Type B pancreatic cell (in vitro differentiated cells): ENCODE results near the gene EFNA5. TPM values are rescaled to one million over a fixed set of nuclear protein-coding genes. Genes with fewer than 3 reads are reported as not detected.

Experiments
- DNase-seq: peaks from one replicate; pipeline ENCODE4 v3.0.0; 2021; ENCODE audit warnings: mixed read lengths; ENCODE audit not compliant: unreplicated experiment; ENCODE audit errors: extremely low spot score
- H3K27ac Mint-ChIP-seq: 2 replicates; pipeline ENCODE4 v1.8.0; 2021; ENCODE audit warnings: mild to moderate bottlenecking, mixed read lengths
- H3K27me3 Mint-ChIP-seq: 2 replicates; pipeline ENCODE4 v1.8.0; 2021; ENCODE audit warnings: mixed read lengths
- H3K36me3 Mint-ChIP-seq: 2 replicates; pipeline ENCODE4 v1.8.0; 2021; ENCODE audit warnings: mixed read lengths
- H3K4me1 Mint-ChIP-seq: one replicate; pipeline ENCODE4 v1.8.0; 2021; ENCODE audit warnings: mixed read lengths; ENCODE audit not compliant: unreplicated experiment
- H3K4me3 Mint-ChIP-seq: 2 replicates; pipeline ENCODE4 v1.8.0; 2021; ENCODE audit warnings: mild to moderate bottlenecking, mixed read lengths
- H3K9me3 Mint-ChIP-seq: 2 replicates; pipeline ENCODE4 v1.8.0; 2021; ENCODE audit warnings: mixed read lengths
- CTCF ChIP-seq: fragments of 200-600 bp; sonication (generic); conservative IDR thresholded peaks from 2 replicates; pipeline ENCODE4 v1.5.0; 2021; ENCODE audit warnings: antibody characterized with exemption, mild to moderate bottlenecking
- total RNA-seq: library from RNA; stranded (reverse); gene quantifications from 2 replicates; pipeline ENCODE4 v1.2.1, GENCODE V29; 2021; ENCODE audit warnings: low replicate concordance

Gene EFNA5
- total RNA-seq, 1 donor from 2014 or later = 65.0 TPM

GRCh38 chr5:107594253-107595045 lies 76.3 kb downstream of the EFNA5 start:
- H3K27ac Mint-ChIP-seq = no peak overlapping the region
- TF ChIP-seq CTCF = no peak
- H3K9me3 Mint-ChIP-seq = no peaks in the 10 kb centered on the region
- no peak overlapping the region for H3K4me3 Mint-ChIP-seq
- no peaks in the 10 kb centered on the region for H3K27me3 Mint-ChIP-seq
- peaks cover 10% of the 10 kb centered on the region for H3K36me3 Mint-ChIP-seq
- H3K4me1 Mint-ChIP-seq = peaks cover 27% of the 10 kb centered on the region
- DNase-seq = no peak

- no peak for TF ChIP-seq CTCF
- no peak for DNase-seq
- H3K36me3 Mint-ChIP-seq = peaks cover 10% of the 10 kb centered on the region
- H3K4me3 Mint-ChIP-seq = no peak overlapping the region
- no peaks in the 10 kb centered on the region for H3K27me3 Mint-ChIP-seq
- H3K9me3 Mint-ChIP-seq = no peaks in the 10 kb centered on the region
- peaks cover 19% of the 10 kb centered on the region for H3K4me1 Mint-ChIP-seq
- no peak overlapping the region for H3K27ac Mint-ChIP-seq
Observed at GRCh38 chr5:107593009-107593408, 77.7 kb downstream of the EFNA5 start.

GRCh38 chr5:107592515-107592914 lies 78.2 kb downstream of the EFNA5 start:
- H3K9me3 Mint-ChIP-seq = no peaks in the 10 kb centered on the region
- DNase-seq = no peak
- H3K4me3 Mint-ChIP-seq = no peak overlapping the region
- H3K27me3 Mint-ChIP-seq = no peaks in the 10 kb centered on the region
- TF ChIP-seq CTCF = no peak
- peaks cover 9% of the 10 kb centered on the region for H3K36me3 Mint-ChIP-seq
- H3K27ac Mint-ChIP-seq = no peak overlapping the region
- H3K4me1 Mint-ChIP-seq = peaks cover 19% of the 10 kb centered on the region

- no peak for DNase-seq
- no peak overlapping the region for H3K27ac Mint-ChIP-seq
- no peaks in the 10 kb centered on the region for H3K27me3 Mint-ChIP-seq
- H3K4me3 Mint-ChIP-seq = no peak overlapping the region
- peaks cover 4% of the 10 kb centered on the region for H3K36me3 Mint-ChIP-seq
- H3K4me1 Mint-ChIP-seq = peaks cover 19% of the 10 kb centered on the region
- H3K9me3 Mint-ChIP-seq = no peaks in the 10 kb centered on the region
- no peak for TF ChIP-seq CTCF
Observed at GRCh38 chr5:107590686-107591085, 80.1 kb downstream of the EFNA5 start.

GRCh38 chr5:107589520-107590193 lies 81.1 kb downstream of the EFNA5 start:
- no peak for DNase-seq
- Mint-ChIP-seq H3K9me3 (no peaks in the 10 kb centered on the region), H3K27ac (no peak overlapping the region), H3K27me3 (no peaks in the 10 kb centered on the region), H3K4me3 (no peak overlapping the region), H3K36me3 (peaks cover 4% of the 10 kb centered on the region), H3K4me1 (peaks cover 17% of the 10 kb centered on the region)
- no peak for TF ChIP-seq CTCF
